Uterus (tissue), 2 donors: ENCODE measurements around the gene ALDH1L1.

Source experiments
- POLR2A ChIP-seq, 2 donors: fragments of 450-650 bp; IDR thresholded peaks; one replicate each; pipeline ENCODE4 v1.6.1; 2016; ENCODE audit warnings: antibody characterized with exemption in 2 of 2, mild to moderate bottlenecking in 1 of 2, moderate library complexity in 1 of 2
- TF ChIP-seq, protein P1 (sequence below), 4 experiments: fragments of 200-600 bp in 2 of 4; fragments of 450-650 bp in 2 of 4; sonication (generic) in 2 of 4; IDR thresholded peaks; one replicate each; pipeline ENCODE4 v1.5.1; 2016 to 2019; ENCODE audit warnings: antibody characterized with exemption in 4 of 4, mild to moderate bottlenecking in 2 of 4, moderate library complexity in 1 of 4

DNA sequence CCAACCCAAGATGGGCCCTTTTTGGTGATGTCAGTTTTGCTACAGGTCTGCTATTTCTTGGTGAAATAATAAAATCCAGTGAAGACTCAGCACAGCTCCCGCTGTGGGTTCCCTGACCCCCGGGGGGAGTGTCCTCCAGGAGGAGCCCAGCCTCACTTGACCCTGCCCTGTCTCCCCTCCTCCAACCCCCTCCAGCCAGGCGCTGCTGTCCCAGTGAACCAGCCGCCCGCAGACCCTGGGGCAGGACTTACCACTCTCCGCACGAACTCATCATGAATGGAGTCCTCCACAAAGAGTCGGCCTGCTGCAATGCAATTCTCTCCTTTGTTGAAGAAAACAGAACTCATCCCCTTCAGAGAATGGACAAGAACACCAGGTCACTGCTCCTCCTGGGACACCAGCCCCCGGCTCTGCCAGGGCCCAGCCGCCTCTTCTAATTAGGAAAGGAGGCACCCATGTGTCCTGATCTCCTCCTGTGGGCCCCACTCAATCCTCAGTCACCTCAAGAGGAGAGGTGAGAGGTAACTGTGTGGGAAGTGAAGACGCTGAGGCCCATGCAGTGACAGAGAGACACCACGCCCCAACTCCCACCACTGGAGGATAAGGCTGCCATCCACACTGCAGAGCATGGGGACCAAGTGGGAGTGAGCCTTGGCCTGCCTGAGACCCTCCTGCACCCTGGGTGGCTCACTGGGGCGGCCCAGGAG lies 67.7 kb downstream of the ALDH1L1 start:
- TF ChIP-seq, protein P1, sequence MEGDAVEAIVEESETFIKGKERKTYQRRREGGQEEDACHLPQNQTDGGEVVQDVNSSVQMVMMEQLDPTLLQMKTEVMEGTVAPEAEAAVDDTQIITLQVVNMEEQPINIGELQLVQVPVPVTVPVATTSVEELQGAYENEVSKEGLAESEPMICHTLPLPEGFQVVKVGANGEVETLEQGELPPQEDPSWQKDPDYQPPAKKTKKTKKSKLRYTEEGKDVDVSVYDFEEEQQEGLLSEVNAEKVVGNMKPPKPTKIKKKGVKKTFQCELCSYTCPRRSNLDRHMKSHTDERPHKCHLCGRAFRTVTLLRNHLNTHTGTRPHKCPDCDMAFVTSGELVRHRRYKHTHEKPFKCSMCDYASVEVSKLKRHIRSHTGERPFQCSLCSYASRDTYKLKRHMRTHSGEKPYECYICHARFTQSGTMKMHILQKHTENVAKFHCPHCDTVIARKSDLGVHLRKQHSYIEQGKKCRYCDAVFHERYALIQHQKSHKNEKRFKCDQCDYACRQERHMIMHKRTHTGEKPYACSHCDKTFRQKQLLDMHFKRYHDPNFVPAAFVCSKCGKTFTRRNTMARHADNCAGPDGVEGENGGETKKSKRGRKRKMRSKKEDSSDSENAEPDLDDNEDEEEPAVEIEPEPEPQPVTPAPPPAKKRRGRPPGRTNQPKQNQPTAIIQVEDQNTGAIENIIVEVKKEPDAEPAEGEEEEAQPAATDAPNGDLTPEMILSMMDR (IDR thresholded peaks at IDR 0.05) = no peak
- no peak for TF ChIP-seq POLR2A (IDR thresholded peaks at IDR 0.05)
